Measurements from ENCODE around the gene CREB3L4. TPM values are rescaled to one million over a fixed set of nuclear protein-coding genes. Genes with fewer than 3 reads are reported as not detected.

CREB3L4 gene
- total and polyA plus RNA-seq, 2 of the 13 experiments (the other 11 are each of a cell fraction or from before 2014, with no cell fraction given) = 9.9 to 18.7 TPM

GRCh38 chr1:153984123-153984894 lies 16.6 kb downstream of the CREB3L4 start:
- no peak overlapping the region for H2AFZ ChIP-seq (ENCODE audit: low read length)
- H3K9ac ChIP-seq (ENCODE audit: insufficient read depth, low read depth, low read length) = no peak overlapping the region
- no peak overlapping the region for H3K27ac ChIP-seq (ENCODE audit: extremely low read length, insufficient read depth, low read length)
- H3K4me2 ChIP-seq (ENCODE audit: low read depth, low read length) = no peak overlapping the region
- CTCF ChIA-PET (ENCODE audit: low intra/inter-chr PET ratio, low total read pairs) = no interaction called here
- POLR2A ChIA-PET = interaction anchor here (0.9 to 7.5 kb wide), 4 partner anchors 17 to 216 kb away, joined by 3 to 92 read pairs (median 10); partner anchors contain the start of genes CREB3L4, DENND4B and SLC39A1
- ATAC-seq (no peak), DNase-seq (ENCODE audit: low spot score) (no peak), FAIRE-seq (no peak)
- no peaks in the 10 kb centered on the region; a peak in 1 of 5 replicates for H3K36me3 ChIP-seq (replicated peaks in 1 of 2; ENCODE audit: control insufficient read depth in 1 of 2, insufficient read depth in 2 of 2, low read length in 2 of 2)
- in situ Hi-C loops (cut with HindIII; ENCODE audit: extremely low pct_ligation_motif_present, low pct_unique_long_range_greater_than_20kb) = loop anchor here (10.0 kb wide), 1 partner anchor 300 kb away; no protein-coding TSS in a partner anchor
- no peaks in the 10 kb centered on the region for H4K20me1 ChIP-seq (ENCODE audit: insufficient read depth, low read length)
- no peaks in the 10 kb centered on the region; a peak in 1 of 5 replicates for H3K27me3 ChIP-seq (ENCODE audit: control insufficient read depth in 1 of 2, insufficient read depth in 2 of 2, low read length in 2 of 2)
- no peaks in the 10 kb centered on the region for H3K9me3 ChIP-seq (ENCODE audit: low read length)
- BruUV-seq (replicated peaks) = no TSS peak
- intact Hi-C loops (cut with micrococcal nuclease; ENCODE audit: unreplicated experiment) = no loop called here
- peaks cover 16% of the 10 kb centered on the region for H3K4me1 ChIP-seq (ENCODE audit: insufficient read depth, low read length)
- H3K4me3 ChIP-seq (replicated peaks in 1 of 3; ENCODE audit: insufficient read depth in 1 of 3, low read depth in 2 of 3, low read length in 3 of 3) = no peak overlapping the region
- WGBS (ENCODE audit: low lambda C conversion rate) = 92% methylated on average over 6 of the region's 6 CpGs
- peaks cover 7% of the 10 kb centered on the region for H3K79me2 ChIP-seq (ENCODE audit: insufficient read depth, low read length)
- TF ChIP-seq ZNF839 (CRISPR knock-in tag; IDR thresholded peaks at IDR 0.05; ENCODE audit: borderline replicate concordance) (no peak), STAT5B (CRISPR knock-in tag; IDR thresholded peaks at IDR 0.05) (no peak), ZXDC (CRISPR knock-in tag; IDR thresholded peaks at IDR 0.05) (no peak), ARNT2 (CRISPR knock-in tag; IDR thresholded peaks at IDR 0.05; ENCODE audit: low read depth) (no peak), ZNF337 (CRISPR knock-in tag; IDR thresholded peaks at IDR 0.05; ENCODE audit: borderline replicate concordance, low read depth) (no peak), ZNF609 (CRISPR knock-in tag; IDR thresholded peaks at IDR 0.05; ENCODE audit: borderline replicate concordance) (no peak), TCF12 (IDR thresholded peaks at IDR 0.05) (no peak), TCF12 (CRISPR knock-in tag; IDR thresholded peaks at IDR 0.05) (no peak), NRL (CRISPR knock-in tag; IDR thresholded peaks at IDR 0.05; ENCODE audit: borderline replicate concordance) (no peak), ZIK1 (CRISPR knock-in tag; IDR thresholded peaks at IDR 0.05; ENCODE audit: borderline replicate concordance, low read depth) (no peak), ZBTB4 (CRISPR knock-in tag; IDR thresholded peaks at IDR 0.05; ENCODE audit: borderline replicate concordance) (no peak), MTF1 (CRISPR knock-in tag; IDR thresholded peaks at IDR 0.05) (no peak)

Measured in HepG2 (cell line).